IPS-18c (cell line): Measurements from ENCODE around the gene MAP2K1.
"Not testable (repeated sequence)": the region's sequence is repeated elsewhere in the genome, so short reads cannot be mapped to it uniquely, and the experiment has no call there.

Experiments used
- H3K4me3 ChIP-seq: 2 replicates; pipeline ENCODE4 v1.7.0; 2013; ENCODE audit warnings: low read depth, mild to moderate bottlenecking, low read length, moderate library complexity; ENCODE audit not compliant: insufficient read depth
- H3K9me3 ChIP-seq: one replicate; pipeline ENCODE4 v1.6.1; 2013; ENCODE audit warnings: mild to moderate bottlenecking, low read length, moderate library complexity; ENCODE audit not compliant: control insufficient read depth, insufficient read depth

The MAP2K1 gene

GRCh38 chr15:66483131-66483566 is 96.4 kb downstream of the MAP2K1 start:
- Histone ChIP-seq H3K4me3 (no peak overlapping the region), H3K9me3 (no peaks in the 10 kb centered on the region)

- no peaks in the 10 kb centered on the region for H3K9me3 ChIP-seq
- H3K4me3 ChIP-seq = no peak overlapping the region
These were observed 97.9 kb downstream of the MAP2K1 start for GRCh38 chr15:66484539-66485112.

- Histone ChIP-seq H3K4me3 (no peak overlapping the region), H3K9me3 (no peaks in the 10 kb centered on the region)
These were observed 100.2 kb downstream of the MAP2K1 start for GRCh38 chr15:66486887-66487286.

- no peaks in the 10 kb centered on the region for H3K9me3 ChIP-seq
- H3K4me3 ChIP-seq = no peak overlapping the region
These were observed 101.8 kb downstream of the MAP2K1 start for GRCh38 chr15:66488525-66488924.

- H3K4me3 ChIP-seq = no peak overlapping the region
- no peaks in the 10 kb centered on the region for H3K9me3 ChIP-seq
These were observed 102.6 kb downstream of the MAP2K1 start for GRCh38 chr15:66489179-66489791.

DNA sequence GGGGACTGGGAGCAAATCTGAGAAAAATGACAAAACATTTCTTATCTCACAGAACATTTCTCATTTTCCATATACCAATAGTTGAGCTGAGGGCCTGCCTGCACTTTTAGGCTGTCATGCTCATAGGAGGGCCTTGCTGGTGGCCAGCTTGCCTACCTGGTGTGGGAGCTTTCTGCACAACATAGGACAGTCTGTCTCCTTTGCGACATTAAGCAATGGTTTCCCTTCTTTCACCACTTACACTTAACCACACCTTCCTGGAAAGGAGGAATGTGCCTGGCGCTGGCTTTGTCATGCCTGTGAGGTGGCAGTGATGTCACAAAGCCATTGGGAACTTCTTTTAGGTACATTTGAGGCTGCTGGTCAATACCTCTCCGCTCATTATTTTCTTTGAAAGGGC is 105.1 kb downstream of the MAP2K1 start:
- H3K9me3 ChIP-seq = no peaks in the 10 kb centered on the region

GRCh38 chr15:66494262-66494661 is 107.5 kb downstream of the MAP2K1 start:
- Histone ChIP-seq H3K4me3 (no peak overlapping the region), H3K9me3 (no peaks in the 10 kb centered on the region)

More for the DNA sequence above, 105.1 kb downstream of the MAP2K1 start:
- no peak overlapping the region for H3K4me3 ChIP-seq

- Histone ChIP-seq H3K4me3 (peak overlapping the region; percentile 67), H3K9me3 (no peaks in the 10 kb centered on the region)
These were observed 110.3 kb downstream of the MAP2K1 start for GRCh38 chr15:66496951-66497501.

DNA sequence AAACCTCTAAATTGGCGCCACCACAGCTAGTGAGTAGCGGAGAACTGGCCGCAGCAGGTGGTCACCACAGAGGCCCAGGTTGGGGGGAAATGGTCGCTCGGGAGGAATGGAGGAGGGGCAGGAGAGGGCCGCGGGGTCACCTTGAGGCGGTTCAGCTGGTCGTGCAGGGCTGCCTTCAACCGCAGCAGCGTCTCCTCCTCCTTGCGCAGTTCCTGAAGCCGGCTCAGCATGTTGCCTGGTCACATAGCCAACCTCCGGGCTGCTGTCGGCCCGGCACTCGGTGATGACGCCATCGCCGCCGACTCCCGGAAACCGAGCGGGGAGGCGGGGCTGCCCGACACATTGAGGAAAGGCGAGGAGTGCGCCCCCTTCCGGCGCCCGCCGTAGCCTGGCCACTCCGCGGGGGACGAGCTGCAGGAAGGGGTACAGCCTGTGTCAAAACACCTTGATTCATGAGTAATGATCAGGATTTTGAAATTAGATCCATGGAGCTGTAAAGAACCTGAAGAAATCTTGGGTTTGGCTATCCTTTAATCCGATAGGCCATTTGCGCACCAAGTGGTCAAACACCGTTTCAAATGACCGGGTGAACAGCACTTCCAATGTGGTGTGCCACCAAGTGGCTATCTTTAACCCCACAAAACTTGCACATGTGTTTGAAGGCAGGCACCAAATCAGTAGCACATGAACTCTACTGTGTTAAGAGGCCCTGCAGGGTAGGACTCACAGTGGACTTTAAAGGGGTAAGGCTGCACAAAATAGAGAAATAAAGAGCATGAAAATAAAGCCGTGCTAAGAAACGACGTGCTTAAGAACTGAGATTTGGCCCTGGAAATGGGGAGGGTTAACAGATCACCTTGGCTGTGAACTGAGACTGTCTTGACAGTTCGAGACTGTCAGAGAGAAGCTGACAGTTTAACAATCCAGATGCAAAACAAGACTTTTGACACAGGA is 111.1 kb downstream of the MAP2K1 start, which contains the start of gene SNAPC5:
TSS of gene SNAPC5 (minus strand) at position 261 of the 954 bp plus-strand sequence. CDS start at position 230, 31 bp downstream.
- no peaks in the 10 kb centered on the region for H3K9me3 ChIP-seq
- H3K4me3 ChIP-seq = peak within 1 kb of the TSS; percentile 67

- no peaks in the 10 kb centered on the region for H3K9me3 ChIP-seq
- no peak overlapping the region for H3K4me3 ChIP-seq
These were observed 112.0 kb downstream of the MAP2K1 start for GRCh38 chr15:66498501-66499386.

DNA sequence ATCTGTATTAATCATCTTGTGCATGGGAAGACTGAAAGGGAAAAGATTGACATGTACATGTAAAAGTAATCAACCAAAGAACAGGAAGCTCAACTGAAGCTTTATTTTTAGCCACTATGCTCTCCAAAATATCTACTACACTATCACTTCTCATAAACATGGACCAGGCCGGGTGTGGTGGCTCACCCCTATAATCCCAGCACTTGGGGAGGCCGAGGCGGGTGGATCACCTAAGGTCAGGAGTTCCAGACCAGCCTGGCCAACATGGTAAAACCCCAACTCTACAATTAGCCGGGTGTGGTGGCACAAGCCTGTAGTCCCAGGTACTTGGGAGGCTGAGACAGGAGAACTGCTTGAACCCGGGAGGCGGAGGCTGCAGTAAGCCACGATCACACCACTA is 113.6 kb downstream of the MAP2K1 start:
- not testable (repeated sequence) for H3K4me3 ChIP-seq, H3K9me3 ChIP-seq

- no peaks in the 10 kb centered on the region for H3K9me3 ChIP-seq
- H3K4me3 ChIP-seq = peak overlapping the region; percentile 71; the same call in 1 of the 2 replicates
These were observed 115.8 kb downstream of the MAP2K1 start for GRCh38 chr15:66502491-66502890.

- not testable (repeated sequence) for H3K9me3 ChIP-seq
- H3K4me3 ChIP-seq = peak overlapping the region; percentile 71
These were observed 116.4 kb downstream of the MAP2K1 start for GRCh38 chr15:66503041-66503648.

DNA sequence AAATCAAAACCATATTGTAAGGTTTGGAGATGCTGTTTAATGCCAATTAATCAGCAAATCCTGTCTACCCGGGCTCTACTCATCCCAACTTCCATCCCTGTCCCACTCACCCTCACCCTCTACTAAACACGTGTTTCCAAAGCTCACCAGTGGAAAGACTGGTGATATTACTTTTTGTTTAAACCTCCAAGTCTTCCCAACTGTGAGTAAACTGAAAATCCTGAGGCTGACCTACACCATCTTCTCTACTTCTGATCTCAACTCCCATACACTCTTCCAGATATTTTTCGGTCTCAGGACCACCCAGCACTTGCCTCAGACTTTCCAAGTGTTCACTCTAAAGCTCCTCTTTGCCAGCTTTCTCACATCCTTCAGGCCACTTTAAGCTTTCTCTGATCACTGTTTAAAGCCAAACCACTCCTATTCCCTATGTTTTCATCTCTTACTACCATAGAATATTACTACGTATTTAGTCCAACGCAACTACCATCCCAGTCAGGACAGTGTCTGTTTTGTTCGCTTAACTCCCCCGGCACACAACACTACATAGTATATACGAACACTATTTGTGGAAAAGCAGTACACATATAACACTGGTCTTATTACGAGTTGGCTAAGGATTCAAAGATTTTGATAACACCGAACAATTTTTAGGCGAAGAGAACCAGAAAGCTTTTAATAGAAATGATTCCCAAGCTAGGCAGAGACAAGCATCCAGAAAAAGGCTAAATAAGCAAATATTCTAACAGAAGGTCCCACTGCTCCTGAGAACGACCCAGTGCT is 117.3 kb downstream of the MAP2K1 start:
- H3K9me3 ChIP-seq = no peaks in the 10 kb centered on the region
- H3K4me3 ChIP-seq = peak overlapping the region; percentile 71

GRCh38 chr15:66504563-66505429 is 118.1 kb downstream of the MAP2K1 start, which contains the start of the genes RPL4 and ZWILCH:
RPL4 (minus strand) TSS chr15:66504855; CDS start chr15:66504790, 65 bp downstream.
ZWILCH (plus strand) TSS chr15:66505326; CDS start chr15:66505339, 13 bp downstream.
- H3K9me3 ChIP-seq = no peaks in the 10 kb centered on the region
- H3K4me3 ChIP-seq = peak within 1 kb of the TSS; percentile 71
